Measurements from ENCODE around the gene CDH2. TPM values are rescaled to one million over a fixed set of nuclear protein-coding genes. Genes with fewer than 3 reads are reported as not detected.

Gene CDH2
- total RNA-seq, 1 experiment from 2014 or later: 15.0 TPM

GRCh38 chr18:28004606-28005005 is 172.3 kb downstream of the CDH2 start:
- no peaks in the 10 kb centered on the region for H3K9me3 ChIP-seq (ENCODE audit: low read depth, low read length, poor library complexity, severe bottlenecking)
- H3K36me3 ChIP-seq (ENCODE audit: insufficient read depth, low read length, poor library complexity, severe bottlenecking): no peaks in the 10 kb centered on the region
- no TSS peak for BruUV-seq (replicated peaks)
- TF ChIP-seq CTCF (conservative IDR thresholded peaks at IDR 0.05; ENCODE audit: low read depth, low read length): no peak
- no peaks in the 10 kb centered on the region for H3K27me3 ChIP-seq (replicated peaks; ENCODE audit: insufficient read depth, low read depth, low read length, poor library complexity)
- H3K27ac ChIP-seq (ENCODE audit: low read depth, low read length, poor library complexity, severe bottlenecking): no peak overlapping the region
- CTCF ChIA-PET: no interaction called here
- H3K4me1 ChIP-seq (ENCODE audit: insufficient read depth, low read length, poor library complexity, severe bottlenecking): no peaks in the 10 kb centered on the region
- H3K4me3 ChIP-seq (ENCODE audit: low read depth, low read length, poor library complexity, severe bottlenecking): no peak overlapping the region
- no peak for DNase-seq (ENCODE audit: low spot score)
- intact Hi-C loops (cut with micrococcal nuclease; ENCODE audit: unreplicated experiment): no loop called here
- POLR2A ChIA-PET (ENCODE audit: low non-redundant PET): no interaction called here

DNA sequence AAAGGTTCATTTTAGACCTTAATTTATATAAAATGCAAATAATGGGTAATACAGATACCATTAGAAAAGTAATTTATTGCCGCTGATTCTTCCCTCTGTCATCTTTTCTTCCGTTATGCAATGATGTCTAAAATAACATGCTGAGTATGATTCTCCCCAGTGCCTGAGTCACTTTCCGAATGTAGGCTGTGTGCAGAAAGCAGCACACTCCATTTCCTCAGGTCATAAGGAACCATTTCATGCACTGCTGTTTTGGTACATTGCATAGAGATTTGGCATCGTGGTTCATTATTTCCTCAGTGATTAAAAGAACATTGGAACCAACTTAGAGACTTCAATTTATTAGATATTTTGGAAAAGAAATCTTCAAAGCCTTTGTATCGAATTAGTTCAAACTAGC is 173.5 kb downstream of the CDH2 start:
- no peak for TF ChIP-seq CTCF (conservative IDR thresholded peaks at IDR 0.05; ENCODE audit: low read depth, low read length)
- TF ChIP-seq EZH2 (IDR thresholded peaks at IDR 0.05; ENCODE audit: borderline replicate concordance, low read depth, low read length, poor library complexity, severe bottlenecking): no peak
- Histone ChIP-seq H3K9me3 (ENCODE audit: low read depth, low read length, poor library complexity, severe bottlenecking) (no peaks in the 10 kb centered on the region), H3K27me3 (replicated peaks; ENCODE audit: insufficient read depth, low read depth, low read length, poor library complexity) (no peaks in the 10 kb centered on the region), H3K4me1 (ENCODE audit: insufficient read depth, low read length, poor library complexity, severe bottlenecking) (no peaks in the 10 kb centered on the region), H3K27ac (ENCODE audit: low read depth, low read length, poor library complexity, severe bottlenecking) (no peak overlapping the region), H3K4me3 (ENCODE audit: low read depth, low read length, poor library complexity, severe bottlenecking) (no peak overlapping the region), H3K36me3 (ENCODE audit: insufficient read depth, low read length, poor library complexity, severe bottlenecking) (no peaks in the 10 kb centered on the region)
- no TSS peak for BruUV-seq (replicated peaks)
- peak; percentile 25 for DNase-seq (ENCODE audit: low spot score)
- ChIA-PET POLR2A (ENCODE audit: low non-redundant PET) (no interaction called here), CTCF (no interaction called here)
- intact Hi-C loops (cut with micrococcal nuclease; ENCODE audit: unreplicated experiment): no loop called here

DNA sequence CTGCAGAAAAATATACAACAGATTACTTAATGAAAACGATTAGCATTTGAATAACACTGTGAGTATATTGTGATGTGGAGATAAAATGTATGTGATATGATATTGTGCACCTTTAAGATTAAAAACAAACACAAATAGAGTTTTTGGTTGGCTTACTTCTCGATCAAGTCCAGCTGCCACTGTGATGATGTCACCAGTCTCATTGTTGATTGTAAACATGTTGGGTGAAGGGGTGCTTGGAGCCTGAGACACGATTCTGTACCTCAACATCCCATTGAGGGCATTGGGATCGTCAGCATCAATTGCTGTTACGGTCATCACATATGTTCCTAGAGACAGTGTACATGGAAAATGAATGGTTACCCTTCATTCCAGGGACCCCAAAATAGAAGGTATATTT is 174.1 kb downstream of the CDH2 start:
- no peak overlapping the region for H3K27ac ChIP-seq (ENCODE audit: low read depth, low read length, poor library complexity, severe bottlenecking)

More for the DNA sequence above, 174.1 kb downstream of the CDH2 start:
- Histone ChIP-seq H3K4me3 (ENCODE audit: low read depth, low read length, poor library complexity, severe bottlenecking) (no peak overlapping the region), H3K4me1 (ENCODE audit: insufficient read depth, low read length, poor library complexity, severe bottlenecking) (no peaks in the 10 kb centered on the region), H3K9me3 (ENCODE audit: low read depth, low read length, poor library complexity, severe bottlenecking) (no peaks in the 10 kb centered on the region), H3K36me3 (ENCODE audit: insufficient read depth, low read length, poor library complexity, severe bottlenecking) (no peaks in the 10 kb centered on the region), H3K27me3 (replicated peaks; ENCODE audit: insufficient read depth, low read depth, low read length, poor library complexity) (no peaks in the 10 kb centered on the region)
- TF ChIP-seq CTCF (conservative IDR thresholded peaks at IDR 0.05; ENCODE audit: low read depth, low read length) (no peak), EZH2 (IDR thresholded peaks at IDR 0.05; ENCODE audit: borderline replicate concordance, low read depth, low read length, poor library complexity, severe bottlenecking) (no peak)
- no TSS peak for BruUV-seq (replicated peaks)
- POLR2A ChIA-PET (ENCODE audit: low non-redundant PET): no interaction called here
- CTCF ChIA-PET: no interaction called here
- intact Hi-C loops (cut with micrococcal nuclease; ENCODE audit: unreplicated experiment): no loop called here
- DNase-seq (ENCODE audit: low spot score): no peak

Data from A673 (cell line).